ENCODE data around the gene SPINK1. TPM values are rescaled to one million over a fixed set of nuclear protein-coding genes. Genes with fewer than 3 reads are reported as not detected.
"Not testable (repeated sequence)": the region's sequence is repeated elsewhere in the genome, so short reads cannot be mapped to it uniquely, and the experiment has no call there.

SPINK1 gene
- total RNA-seq, 2 donors from 2014 or later: 1.3 TPM; not detected in 1

DNA sequence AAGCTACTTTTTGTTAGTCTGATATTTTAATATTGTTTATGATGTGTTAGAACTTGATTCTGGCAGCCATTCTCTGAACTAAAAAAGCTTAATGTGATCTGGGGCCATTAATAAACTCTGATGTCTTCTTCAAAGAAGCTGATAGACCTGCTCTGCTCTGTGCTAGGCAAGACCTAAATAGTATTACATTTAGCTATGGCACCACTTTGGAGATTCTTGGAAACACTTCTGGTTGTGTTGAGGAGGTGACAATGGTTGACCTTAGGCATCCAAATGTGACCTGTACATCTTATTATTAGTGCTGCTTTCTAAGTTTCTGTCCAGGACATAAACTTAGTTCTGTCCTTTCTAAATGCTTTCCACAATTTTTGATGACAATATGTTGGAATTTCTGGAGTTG, 25.3 kb upstream of the SPINK1 start:
- no peak for DNase-seq (ENCODE audit: low spot score)
- intact Hi-C loops (cut with DNase I): no loop called here

DNA sequence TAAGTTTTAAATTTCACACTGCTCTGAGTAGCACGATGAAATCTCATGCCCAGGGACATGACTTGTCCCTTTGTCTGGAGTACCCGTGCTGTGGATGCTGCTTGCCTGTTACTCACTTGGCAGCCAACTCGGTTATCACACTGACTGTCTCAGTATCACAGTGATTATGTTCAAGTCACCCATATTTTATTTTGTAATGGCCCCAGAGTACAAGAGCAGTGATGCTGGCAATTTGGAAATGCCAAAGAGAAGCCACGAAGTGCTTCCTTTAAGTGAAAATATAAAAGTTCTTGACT, 24.3 kb upstream of the SPINK1 start:
- DNase-seq (ENCODE audit: low spot score): no peak
- intact Hi-C loops (cut with DNase I): no loop called here

DNA sequence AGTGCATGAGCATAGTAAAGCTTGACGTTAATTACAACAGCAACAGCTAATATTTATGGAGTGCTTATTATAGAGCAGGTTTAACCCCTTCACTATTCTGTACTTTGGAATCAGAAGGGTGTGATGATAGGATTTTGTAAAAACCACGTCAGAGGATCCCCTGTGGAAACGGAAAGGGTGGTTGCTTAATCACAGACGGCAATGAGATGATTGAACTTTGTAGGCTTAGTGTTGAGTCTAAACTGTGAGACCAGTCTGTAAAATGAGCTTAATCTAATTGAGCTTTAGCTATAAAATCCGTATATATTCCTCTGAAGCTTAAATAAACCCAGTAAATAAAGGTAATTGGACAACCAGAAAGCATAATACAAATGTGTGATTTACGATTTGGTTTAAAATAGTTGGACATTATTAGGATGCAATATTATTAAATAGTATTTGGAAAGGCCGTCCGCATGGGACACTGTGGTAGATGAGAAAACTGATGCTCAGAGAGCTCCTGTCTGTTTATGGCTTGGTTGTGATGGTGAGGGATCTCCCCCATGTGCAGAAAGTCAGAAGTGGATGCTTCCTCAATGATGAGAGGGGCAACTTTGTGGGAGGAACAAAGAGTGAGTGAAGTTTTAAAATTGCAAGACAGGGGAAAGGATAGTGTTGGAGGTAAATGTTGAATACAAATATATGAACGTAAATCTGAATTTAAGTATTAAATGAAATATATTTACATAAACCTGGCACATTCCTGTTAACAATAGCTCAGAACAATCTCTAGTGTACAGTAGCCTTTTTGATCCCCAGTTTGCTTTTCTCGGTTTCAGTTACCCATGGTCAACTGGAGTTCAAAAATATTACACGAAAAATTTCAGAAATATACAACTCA, 23.7 kb upstream of the SPINK1 start:
- DNase-seq (ENCODE audit: low spot score): no peak
- intact Hi-C loops (cut with DNase I): no loop called here

DNA sequence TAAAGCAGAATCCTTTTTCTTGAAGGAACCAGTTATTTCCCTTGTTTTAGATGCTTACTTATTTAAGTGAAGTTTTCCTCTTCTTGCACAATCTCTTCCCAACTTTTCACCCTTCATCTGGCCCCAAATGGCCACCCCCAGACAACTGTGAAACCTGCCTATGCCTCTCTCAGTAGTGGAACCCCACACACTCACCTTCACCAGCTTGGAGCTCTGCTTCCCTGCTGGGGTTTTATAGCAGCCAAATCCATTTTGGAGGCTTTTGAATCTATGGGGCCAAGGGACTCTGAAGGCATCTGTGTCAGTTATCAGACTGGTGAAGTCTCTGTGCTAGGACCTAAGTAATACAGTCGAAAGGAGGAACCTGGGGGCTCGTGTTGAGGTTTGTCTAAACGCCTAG, 22.9 kb upstream of the SPINK1 start:
- no peak for DNase-seq (ENCODE audit: low spot score)
- intact Hi-C loops (cut with DNase I): no loop called here

DNA sequence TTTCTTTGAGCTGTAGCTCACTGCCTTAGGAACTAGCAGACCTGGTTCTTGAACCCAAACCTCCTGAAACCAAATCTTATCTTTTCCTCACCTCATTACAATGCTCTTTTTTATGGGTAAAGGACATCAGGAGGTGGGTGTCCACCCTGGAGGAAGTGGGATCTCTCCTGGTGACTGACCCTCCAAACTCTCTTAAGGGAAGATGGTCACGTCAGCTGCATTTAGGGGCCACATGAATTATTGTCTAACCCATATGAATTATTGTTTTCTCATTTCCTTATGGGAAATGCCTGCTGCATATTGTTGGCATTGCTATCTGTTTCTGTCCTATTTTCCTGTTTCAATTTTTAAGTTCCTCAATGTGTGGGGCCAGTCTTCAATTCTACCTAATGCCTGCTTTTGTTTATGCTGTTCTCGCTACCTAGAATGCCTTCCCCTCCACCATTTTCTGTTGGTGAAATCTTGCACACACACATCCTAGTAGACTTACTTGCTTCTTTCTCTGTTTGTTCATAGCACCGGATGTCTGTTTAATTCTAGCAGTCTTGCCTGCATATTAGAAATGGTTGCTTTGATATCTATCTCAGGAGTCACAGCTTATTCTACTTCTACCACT, 22.0 kb upstream of the SPINK1 start:
- DNase-seq (ENCODE audit: low spot score): no peak
- intact Hi-C loops (cut with DNase I): no loop called here

DNA sequence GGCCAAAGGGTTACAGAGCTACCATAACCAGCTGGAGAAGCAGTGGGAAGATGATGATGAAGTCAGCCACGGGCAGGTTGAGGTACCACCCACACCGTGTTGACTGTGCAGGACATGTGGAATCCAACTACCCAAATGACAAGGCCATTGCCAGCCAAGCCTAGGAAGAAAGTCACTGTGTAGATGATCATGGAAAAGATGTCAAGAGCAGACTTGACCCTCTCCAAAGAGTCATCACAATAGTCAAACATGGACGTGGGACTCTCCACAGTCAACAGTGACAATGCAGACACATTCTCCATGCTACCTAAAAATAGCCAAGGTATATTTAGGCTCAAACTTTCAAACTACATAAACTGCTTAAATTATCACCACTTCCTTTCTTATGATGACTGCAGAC, 20.9 kb upstream of the SPINK1 start:
- intact Hi-C loops (cut with DNase I): no loop called here
- no peak for DNase-seq (ENCODE audit: low spot score)

DNA sequence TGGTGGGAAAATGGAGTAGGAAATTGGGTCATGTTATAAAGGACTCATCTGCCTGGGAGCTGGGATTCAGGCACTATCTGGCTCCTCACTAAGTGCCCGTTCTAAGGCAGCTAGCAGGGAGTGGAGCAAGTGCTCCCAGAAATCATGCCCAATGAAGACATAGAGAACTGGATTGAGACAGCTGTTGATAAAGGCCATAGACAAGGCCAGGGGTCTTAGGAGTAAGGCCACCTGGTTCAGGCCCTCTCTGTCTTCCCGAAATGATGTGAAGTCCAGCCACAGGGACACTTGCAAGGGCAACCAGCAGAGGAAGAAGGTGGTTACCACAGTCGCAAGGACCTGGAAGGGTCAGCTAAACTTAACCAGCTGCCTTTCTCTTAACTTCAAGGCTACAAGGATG, 20.1 kb upstream of the SPINK1 start:
- intact Hi-C loops (cut with DNase I): no loop called here
- no peak for DNase-seq (ENCODE audit: low spot score)

DNA sequence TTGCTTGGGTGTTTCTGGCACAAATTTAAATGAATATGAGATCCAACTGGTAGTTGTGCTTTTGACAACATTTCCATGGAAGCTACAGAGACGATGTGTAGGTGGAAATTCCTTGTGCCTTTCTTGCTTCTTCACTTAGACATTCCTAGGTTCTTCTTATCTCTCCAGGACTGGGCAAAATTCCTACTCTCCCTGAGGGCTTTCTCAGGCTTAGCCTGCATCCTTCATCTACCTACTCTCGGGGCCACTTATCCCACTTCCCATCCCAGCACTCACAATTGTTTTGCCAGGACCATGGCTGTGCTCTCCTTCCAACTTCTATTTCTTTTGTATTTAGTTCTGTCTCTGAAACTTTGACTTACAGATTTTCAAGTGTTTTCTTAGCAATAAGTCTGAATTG, 17.8 kb upstream of the SPINK1 start:
- intact Hi-C loops (cut with DNase I): no loop called here

DNA sequence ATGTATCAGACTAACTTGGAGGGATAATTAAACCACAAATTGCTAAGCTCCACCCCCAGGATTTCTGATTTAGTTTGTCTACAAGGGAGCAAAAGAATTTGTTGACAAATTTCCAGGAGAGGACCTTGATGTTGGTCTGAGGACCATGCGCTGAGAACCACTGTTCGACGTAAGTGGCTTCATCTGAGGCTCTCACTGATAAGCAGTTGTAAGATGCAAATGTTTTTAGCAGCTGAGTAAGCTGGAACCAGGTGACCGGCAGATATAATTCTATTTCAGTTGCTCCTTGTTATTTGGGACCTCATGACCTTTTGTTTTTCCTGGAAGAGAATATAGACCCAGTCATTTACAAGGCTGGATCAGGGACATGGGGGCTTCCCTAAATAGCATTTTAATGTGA, 14.1 kb upstream of the SPINK1 start:
- intact Hi-C loops (cut with DNase I): no loop called here
- no peak for DNase-seq (ENCODE audit: low spot score)

More for the DNA sequence above, 17.8 kb upstream of the SPINK1 start:
- DNase-seq (ENCODE audit: low spot score): no peak

DNA sequence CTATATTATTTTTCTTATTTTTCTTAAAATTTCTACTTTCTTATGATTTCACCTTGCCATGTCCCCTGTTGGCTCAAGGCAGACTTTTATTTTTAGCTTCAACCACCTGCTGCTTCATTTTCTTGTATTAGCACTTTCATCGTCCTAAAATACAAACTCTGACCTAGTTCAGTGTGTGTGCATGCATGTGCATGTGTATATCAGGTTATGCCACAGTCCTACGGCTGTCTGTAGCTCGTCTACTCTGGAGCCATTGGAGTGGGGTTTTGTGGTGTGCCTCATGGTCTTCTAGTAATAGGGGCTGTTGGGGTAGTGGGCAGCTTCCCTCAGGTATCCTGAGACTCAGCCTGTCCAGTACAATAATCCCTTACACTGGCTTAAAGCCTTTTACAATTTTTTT, 13.4 kb upstream of the SPINK1 start:
- intact Hi-C loops (cut with DNase I): no loop called here
- no peak for DNase-seq (ENCODE audit: low spot score)

DNA sequence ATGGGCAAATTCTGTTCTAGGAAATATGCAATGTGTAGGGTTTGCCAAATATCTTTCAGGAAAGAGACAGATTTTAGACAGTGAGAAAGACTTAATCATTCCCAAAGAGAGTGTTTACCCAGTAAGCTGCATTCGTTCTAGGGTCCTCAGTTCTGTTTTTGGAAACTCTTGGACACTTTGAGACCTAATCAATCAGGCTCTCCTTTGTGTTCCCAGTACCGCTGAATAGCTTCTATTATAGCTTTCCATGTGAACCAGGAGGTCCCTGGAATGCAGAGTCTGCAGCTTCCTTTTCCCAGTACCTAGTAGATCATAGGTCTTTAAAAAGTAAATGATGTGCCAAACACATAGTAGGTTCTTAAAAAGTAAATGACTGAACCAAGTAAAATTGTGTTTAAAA, 11.4 kb upstream of the SPINK1 start:
- DNase-seq (ENCODE audit: low spot score): no peak
- intact Hi-C loops (cut with DNase I): no loop called here

DNA sequence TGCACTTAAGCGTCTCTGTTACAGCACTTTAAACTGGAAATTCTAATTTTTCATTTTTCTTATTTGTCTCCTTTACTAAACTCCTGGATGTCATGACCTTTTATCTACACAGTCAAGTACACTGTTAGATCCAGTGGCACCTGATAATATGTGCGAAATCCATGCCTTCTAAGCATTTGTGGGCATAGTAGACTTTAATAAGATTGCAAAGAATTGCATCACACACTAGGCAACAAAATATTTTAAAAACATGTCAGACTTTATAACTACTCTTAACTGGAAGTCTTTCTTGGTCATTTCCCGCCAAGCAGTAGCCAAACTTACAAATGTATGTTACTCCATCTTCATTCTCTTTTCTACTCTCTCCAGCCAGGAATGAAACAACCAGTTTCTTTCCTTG, 5.0 kb upstream of the SPINK1 start:
- no peak for DNase-seq (ENCODE audit: low spot score)
- intact Hi-C loops (cut with DNase I): no loop called here

DNA sequence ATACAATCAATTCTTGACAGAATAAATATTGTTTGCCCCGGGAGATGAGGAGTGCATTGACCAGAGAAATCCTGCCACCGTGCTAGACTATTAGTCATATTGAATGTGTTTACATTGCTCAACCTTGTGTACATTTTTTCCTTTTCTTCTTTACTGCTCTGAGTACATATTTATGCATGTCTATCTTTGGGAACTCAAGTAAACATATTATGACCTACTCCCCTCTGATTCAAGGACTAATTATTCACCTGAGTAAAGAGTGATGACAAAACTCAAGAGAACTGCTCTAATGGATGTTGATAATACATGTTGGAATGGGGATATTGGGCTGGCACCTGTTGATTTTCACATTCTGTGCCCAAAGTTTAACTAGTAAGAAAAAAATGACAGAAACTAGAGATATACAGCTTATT, 3.9 kb upstream of the SPINK1 start:
- no peak for DNase-seq (ENCODE audit: low spot score)
- intact Hi-C loops (cut with DNase I): no loop called here

DNA sequence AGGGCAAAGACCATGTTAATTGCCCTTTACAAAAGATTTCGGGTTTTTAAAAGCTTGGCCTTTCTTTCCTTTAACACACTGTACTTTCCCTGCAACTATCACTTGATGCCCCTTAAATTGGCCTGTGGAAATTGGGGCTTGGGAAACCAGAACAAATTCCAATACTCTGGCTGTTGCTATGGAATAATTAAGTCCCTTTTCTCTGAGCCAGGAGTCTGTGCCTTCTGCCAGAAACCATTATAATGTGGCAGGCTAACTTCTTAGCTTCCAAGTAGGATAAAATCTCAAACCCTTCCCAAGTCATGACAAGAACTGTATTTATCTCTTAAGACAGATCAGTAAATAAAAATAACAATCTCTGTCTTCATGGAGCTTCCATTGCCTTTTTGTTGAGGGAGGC, 1.1 kb upstream of the SPINK1 start:
- intact Hi-C loops (cut with DNase I): no loop called here
- no peak for DNase-seq (ENCODE audit: low spot score)

DNA sequence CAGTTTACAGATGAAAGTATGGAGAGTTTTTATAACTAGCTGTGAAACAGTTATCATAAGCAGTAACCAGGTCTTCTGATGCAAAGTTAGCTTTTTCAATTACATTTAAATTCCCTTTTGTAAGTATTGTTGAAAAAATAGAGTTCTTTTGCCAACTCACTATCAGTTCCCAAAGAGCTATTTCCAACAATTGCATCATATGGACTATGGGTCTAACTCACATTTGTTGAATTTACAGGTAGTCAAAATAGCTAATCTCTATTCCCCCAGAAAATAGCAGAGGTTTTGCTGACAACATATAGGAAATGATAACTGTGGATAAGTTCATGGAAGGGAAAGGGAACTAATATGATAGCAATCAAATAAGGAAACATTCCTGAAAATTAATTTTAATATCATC, 1.4 kb downstream of the SPINK1 start:
- intact Hi-C loops (cut with DNase I): no loop called here
- DNase-seq (ENCODE audit: low spot score): no peak

DNA sequence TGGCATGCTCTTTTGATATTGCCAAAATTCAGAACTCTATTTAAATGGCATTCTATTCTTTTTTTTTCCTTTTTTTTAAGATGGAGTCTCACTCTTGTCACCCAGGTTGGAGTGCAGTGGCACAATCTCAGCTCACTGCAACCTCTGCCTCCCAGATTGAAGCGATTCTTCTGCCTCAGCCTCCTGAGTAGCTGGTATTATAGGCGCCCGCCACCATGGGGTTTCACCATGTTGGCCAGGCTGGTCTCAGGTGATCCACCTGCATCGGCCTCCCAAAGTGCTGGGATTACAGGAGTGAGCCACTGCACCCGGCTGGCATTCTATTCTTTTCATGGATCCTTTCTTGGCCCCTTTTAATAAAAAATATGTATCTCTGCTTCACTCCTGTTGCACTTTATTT, 4.5 kb downstream of the SPINK1 start:
- intact Hi-C loops (cut with DNase I); DNase-seq (ENCODE audit: low spot score): not testable (repeated sequence)

DNA sequence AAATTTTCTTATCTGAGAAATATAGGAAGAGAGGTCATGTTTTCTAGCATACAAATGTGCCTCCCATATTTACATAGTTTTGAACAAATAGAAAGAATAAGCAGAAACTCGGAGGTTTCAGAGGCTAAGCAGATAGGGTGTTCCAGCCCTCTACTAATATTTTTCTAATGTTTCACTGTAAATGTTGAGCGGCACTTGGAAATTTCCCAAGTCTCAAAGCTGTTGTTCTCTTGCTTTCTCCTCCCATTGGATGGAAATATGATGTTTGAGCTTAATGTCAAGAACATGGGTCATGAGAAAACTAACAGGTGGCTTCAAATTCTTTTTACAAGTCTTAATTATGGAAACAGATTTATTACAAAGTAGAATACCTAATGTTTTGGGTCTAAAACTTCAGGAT, 5.1 kb downstream of the SPINK1 start:
- intact Hi-C loops (cut with DNase I): no loop called here
- DNase-seq (ENCODE audit: low spot score): no peak

DNA sequence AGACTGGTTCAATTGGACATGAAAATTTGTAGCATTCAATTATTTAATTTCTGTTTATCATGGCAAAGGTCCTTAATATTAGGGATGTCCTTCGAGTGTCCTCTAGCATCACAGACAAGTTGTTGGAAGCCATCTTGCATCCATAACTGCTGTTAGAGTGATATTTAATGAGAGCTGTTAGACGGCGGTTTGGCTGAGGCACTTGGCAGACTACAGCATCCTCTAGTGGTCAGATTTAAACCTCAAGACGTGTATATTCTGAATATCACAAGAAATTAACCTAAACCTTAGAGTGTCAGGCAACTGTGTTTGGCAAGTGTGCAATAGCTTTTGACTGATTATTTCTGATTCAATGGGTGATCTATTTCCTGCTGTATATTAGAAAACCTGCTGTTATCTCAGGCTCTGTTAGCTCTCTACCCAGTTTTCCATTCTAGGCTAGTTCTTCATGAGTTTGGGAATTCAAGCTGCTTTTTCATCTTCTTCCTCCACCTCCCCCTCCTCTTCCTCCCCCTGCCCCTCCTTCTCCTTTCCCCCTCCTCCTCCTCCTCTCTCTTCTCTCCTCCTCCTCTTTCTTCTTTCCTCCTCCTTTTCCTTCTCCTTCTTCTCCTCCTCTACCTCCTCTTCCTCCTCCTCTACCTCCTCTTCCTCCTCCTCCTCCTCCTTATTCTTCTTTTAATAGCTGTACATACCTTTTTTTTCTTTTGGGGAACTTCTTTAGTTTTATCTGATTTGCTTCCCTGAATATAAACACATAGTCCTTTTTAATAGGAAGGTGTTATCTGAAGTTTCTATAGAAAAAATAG, 8.6 kb downstream of the SPINK1 start:
- intact Hi-C loops (cut with DNase I): loop anchor here (5.0 kb wide), 1 partner anchor 196 kb away; no protein-coding TSS in a partner anchor
- DNase-seq (ENCODE audit: low spot score): no peak

DNA sequence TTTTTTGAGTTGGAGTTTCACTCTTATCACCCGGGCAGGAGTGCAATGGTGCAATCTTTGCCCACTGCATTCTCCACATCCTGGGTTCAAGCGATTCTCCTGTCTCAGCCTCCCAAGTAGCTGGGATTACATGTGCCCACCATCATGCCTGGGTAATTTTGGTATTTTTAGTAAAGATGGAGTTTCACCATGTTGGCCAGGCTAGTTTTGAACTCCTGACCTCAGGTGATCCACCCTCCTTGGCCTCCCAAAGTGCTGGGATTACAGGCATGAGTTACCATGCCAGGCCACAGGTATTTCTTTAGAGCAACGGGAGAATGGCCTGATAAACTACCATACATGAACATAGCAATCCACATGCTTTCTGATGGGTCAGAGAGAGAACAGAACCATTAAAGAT, 9.2 kb downstream of the SPINK1 start:
- intact Hi-C loops (cut with DNase I): loop anchor here (5.0 kb wide), 1 partner anchor 195 kb away; no protein-coding TSS in a partner anchor
- DNase-seq (ENCODE audit: low spot score): not testable (repeated sequence)

DNA sequence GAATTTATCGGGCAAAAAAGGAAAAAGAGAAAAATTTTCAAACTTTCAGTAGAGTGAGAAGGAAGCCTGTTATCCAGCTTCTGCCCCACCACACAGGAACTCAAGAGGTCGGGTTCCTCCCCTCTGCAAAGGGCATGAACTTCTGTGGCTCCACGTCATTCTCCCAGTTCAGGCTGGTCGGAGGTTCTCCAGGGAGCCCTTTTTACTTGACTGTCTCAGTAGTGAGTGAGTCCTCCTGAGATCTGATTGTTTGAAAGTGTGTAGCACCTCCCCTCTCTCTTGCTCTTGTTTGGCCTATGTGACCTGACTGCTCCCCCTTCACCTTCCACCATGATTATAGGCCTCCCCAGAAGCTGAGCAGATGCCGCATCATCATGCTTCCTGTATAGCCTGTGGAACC, 9.7 kb downstream of the SPINK1 start:
- DNase-seq (ENCODE audit: low spot score): no peak
- intact Hi-C loops (cut with DNase I): loop anchor here (5.0 kb wide), 1 partner anchor 194 kb away; no protein-coding TSS in a partner anchor
